ENCODE results near the gene KCNIP1.
"Not testable (repeated sequence)": the region's sequence is repeated elsewhere in the genome, so short reads cannot be mapped to it uniquely, and the experiment has no call there.

KCNIP1 gene

DNA sequence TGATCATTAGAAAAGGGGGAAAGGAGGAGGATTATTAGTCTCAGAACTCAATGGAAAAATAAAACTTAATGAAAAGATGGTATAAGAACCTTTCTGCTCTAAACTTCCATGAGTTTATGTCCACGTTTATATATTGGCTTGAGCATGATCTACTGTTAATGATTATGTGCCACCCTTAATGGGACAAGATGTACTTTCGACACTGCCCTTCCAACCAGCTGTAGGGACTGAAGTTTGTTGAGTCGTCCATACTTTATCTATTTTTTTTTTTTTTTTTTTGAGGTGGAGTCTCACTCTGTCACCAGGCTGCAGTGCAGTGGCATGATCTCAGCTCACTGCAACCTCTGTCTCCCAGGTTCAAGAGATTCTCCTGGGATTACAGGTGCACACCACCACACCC lies 254.7 kb downstream of the KCNIP1 start:
- no peak for DNase-seq (ENCODE audit: insufficient read length, low spot score)
- no peak for FAIRE-seq

DNA sequence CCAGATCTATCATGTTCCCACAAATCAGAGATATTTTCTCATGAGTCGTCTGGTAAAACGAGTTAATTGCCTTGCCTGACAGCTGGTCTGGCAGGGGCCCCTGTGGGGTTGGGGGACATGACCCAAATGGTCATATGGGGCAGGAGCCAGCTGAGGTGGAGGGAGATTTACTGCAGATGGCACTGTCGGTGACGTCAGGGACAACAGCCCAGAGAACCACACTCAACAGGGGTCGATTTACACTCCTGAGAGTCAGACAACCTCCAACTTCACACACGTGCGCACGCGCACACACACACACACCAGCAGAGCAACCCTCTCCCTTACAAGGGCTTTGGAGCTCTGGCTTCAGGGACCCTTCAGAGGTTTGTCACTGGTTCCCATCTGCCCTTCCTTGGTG lies 256.3 kb downstream of the KCNIP1 start:
- DNase-seq (ENCODE audit: insufficient read length, low spot score) (no peak), FAIRE-seq (no peak)

DNA sequence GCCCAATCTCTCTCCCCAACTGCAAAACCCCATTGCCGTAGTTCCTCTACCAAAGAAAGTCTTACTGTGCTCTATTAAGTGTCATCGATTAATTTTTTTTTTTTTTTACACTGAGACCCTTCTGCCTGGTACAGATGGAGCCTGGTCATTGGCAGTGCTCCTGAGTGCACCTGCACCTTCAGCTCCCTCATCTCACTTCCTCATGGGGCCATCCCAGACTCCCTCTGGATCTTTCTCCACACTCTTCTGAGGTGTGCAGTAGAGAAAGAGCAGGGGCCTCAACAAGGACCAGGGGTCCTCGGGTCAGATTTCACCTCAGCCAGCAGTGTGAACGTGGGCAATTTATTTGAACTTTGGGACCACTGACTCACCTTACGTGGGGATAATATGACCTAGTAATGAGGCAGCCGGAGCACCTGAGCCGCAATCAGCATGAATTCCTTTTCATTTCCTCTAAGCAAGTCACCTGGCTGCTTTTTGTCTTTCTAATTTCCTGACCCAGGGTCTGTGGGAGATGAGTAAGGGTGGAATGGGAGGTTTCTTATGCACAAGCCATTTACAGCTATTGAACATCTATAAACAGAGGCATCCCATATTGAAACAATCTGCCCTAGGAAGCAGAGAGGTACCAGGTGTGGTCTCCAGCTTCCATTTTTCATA lies 257.4 kb downstream of the KCNIP1 start:
- no peak for FAIRE-seq
- no peak for DNase-seq (ENCODE audit: insufficient read length, low spot score)

DNA sequence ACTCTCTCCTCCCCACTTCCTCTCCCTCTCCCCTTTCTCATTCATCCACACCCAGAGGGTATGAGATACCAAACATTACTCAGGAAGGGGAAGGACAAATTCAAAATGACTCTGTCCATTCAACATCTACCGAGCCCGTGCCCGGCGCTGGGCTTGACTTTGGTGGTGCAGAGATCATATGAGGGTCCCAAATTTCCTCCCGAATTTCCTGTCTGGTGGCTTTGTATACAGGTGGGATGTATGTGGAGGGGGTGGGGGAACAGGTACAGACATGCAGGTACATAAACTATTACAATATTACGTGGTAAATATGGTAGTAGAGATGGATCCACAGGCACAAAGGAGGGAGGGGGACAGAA lies 257.9 kb downstream of the KCNIP1 start:
- FAIRE-seq, result no peak
- DNase-seq (ENCODE audit: insufficient read length, low spot score), result no peak

DNA sequence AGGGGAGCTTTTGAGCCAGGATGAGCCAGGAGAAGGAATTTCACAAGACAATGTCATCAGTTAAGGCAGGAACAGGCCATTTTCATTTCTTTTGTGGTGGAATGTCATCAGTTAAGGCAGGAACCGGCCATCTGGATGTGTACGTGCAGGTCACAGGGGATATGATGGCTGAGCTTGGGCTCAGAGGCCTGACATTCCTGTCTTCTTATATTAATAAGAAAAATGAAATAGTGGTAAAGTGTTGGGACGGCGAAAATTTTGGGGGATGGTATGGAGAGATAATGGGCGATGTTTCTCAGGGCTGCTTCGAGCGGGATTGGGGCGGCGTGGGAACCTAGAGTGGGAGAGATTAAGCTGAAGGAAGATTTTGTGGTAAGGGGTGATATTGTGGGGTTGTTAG lies 258.5 kb downstream of the KCNIP1 start:
- DNase-seq (ENCODE audit: insufficient read length, low spot score); FAIRE-seq: not testable (repeated sequence)

DNA sequence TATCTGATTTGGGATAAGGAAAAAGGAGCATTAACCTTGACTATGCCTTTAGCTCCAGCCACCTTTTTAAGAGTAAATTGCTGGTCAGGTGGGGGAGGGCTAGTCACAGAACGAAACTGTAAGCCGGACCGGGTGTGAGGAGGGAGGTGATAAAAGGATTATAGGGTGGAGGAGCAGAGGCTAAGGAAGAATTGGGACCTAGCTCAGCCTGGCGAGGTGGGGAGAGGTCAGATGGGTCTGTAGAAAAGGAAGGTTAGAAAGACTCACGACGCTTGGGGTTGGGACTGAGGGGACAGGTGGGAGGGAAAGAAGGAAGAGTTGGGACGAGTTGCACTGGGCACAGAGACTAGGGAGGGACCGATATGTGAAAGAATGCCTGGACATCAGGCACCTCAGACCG lies 262.0 kb downstream of the KCNIP1 start:
- DNase-seq (ENCODE audit: insufficient read length, low spot score); FAIRE-seq: not testable (repeated sequence)

DNA sequence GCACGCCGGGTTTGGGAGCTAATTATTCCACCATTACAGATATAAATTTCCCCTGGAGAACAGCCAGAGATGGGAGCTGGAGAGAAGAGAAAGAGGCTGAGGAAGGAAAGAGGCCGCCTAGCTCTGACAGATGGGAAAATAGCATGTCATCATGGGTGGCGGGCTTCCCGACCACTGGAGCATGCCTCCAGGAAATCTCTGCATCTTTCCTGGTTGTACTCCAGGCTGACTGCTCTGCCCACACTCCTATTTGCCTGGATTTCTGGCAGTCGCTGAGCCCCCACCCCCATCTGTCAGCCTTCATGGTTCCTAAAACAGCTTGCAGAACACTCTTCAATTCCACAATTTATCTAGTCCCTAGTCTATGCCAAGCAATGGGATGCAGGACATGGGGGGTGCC lies 265.4 kb downstream of the KCNIP1 start:
- DNase-seq (ENCODE audit: insufficient read length, low spot score) (no peak), FAIRE-seq (no peak)

DNA sequence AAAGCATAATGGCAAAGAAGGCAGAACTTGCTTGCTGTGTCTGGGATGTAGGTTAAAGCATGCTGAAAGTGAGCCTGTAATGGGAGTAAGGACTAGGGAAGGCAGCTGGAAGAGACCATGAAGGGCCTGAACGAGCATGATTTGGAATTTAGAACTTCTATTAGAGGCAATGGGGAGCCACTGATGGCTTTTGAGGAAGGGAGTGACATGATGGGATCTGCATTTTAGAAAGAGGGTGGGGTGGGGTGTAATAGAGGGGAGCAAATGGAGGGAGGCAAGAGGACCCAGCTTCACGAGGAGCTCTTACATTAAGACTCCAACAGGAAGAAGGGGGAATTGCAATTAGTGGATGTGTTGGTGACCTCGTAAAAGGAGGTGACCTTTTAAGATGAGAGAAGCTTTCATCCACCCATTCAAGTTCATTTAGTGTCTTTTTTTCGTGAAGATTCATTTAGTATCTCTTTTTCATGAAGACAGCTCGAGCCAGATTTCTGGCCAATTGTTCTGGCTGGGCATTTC lies 266.1 kb downstream of the KCNIP1 start:
- DNase-seq (ENCODE audit: insufficient read length, low spot score), result no peak

DNA sequence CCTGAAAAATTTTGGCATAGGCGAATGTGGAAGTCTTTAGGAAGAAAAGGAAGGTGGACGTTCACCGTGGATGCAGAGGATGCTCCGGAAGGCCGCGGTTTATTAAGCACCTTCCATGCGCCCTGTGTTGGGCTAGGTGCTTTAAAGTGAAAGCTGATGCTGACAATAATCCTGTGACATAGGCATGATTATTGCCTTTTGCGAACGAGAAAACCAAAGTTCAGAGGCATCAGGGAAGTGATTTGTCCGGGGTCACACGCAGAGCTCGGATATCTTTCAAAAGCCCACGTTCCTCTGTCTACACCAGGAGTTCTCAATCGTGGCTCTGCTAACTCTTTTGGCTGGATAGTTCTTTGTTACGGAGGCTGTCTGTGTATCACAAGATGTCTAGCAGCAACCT lies 267.7 kb downstream of the KCNIP1 start:
- FAIRE-seq (no peak), DNase-seq (ENCODE audit: insufficient read length, low spot score) (no peak)

More for the DNA sequence above, 266.1 kb downstream of the KCNIP1 start:
- no peak for FAIRE-seq

DNA sequence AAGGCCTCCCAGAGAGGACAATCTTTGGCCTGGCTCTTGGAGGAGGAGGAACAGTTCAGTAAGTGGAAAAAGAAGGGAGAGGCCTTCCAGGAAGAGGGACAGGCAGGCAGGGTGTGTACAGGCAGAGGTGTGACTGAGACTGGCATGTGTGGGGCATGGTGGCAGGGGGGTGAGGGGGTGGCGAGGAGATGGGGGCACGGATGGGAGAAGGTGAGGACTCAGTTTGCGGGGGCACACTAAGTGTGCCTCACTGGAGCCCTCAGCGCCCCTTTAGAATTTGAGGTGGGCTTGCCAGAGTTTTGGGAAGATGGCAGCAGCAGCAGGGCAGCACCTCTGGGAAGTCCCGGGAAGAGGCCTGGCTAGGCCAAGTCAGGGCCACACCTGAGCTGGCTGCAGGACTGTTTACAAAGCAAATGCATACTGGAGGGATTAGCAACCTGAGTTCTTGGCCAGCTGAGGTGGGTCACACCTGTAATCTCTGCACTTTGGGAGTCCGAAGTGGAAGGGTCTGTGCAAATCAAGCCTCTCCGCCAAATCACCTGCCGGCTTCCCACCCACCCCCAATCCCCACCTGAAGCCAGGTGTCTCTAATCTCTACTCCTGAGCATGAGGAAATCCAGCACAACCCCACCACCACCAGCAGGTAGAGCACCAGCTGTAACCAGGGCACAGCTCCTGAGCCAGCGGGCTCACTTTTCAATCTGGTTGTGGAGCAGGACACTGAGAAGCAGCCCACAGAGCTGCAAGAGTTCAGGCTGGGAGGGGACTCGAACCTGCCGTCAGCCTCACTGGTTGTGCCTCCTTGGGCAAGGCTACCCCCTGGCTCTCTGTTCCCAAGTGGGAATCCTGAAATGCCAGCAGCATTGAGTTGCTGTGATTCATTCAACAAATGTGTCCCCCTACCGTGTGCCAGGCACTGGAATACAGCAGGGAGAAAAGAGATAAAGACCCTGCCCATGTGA lies 269.5 kb downstream of the KCNIP1 start:
- FAIRE-seq (no peak), DNase-seq (ENCODE audit: insufficient read length, low spot score) (no peak)

DNA sequence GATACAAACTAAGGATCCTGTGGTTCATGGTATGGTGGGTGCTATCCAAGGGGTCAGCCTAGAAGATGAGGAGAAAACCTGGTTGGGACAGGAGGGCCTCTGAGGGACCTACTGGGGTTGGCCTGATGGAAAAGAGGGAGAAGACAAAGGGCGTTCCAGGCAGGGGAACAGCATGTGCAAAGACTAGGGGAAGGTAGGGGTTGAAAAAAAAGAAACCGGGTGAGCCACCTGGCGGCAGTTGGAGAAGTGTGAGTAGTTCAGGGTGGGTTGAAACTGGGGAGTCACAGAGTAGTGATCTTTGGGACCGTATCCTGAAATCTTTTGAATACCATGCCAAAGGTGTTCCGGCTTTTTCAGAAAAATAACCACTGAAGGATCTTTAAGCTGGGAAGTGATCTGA lies 271.0 kb downstream of the KCNIP1 start:
- no peak for FAIRE-seq
- DNase-seq (ENCODE audit: insufficient read length, low spot score), result no peak

DNA sequence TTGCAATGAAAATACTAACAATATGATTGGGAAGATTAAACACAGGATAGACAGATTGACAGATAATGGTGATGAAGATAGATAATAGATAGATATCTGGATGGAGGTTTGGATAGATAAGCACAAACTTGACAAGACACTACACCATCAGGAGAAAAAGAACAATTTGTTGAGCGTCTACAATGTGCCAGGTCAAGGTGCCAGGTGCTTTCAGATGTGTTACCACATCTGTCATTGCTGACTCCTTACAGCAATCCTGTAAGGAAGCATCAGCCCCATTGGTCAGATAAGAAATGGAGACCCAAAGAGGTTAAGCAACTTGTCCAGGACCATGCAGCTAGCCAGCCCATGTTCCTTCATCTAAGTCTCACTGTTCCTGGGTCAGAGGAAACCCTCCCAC lies 278.1 kb downstream of the KCNIP1 start:
- FAIRE-seq (no peak), DNase-seq (ENCODE audit: insufficient read length, low spot score) (no peak)

DNA sequence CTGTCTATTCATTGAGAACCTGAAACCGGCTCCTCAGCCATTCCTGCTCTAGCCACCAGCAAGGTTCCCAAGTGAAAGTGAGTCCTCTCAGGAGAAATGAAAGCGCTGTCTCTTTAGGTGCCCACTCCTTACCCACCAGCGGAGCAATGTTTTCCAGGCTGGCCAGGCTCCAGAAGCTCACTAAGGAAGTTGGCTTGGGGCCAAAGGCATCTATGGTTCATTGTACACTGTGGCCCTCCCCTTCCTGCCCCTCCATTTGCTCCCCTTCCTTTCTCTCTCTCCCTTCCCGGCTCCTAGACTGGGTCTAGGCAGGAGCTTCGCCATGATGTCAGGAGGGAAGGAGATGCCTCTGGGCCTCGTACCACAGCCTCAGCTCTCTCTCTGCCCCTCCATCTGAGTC lies 278.6 kb downstream of the KCNIP1 start:
- DNase-seq (ENCODE audit: insufficient read length, low spot score), result no peak
- FAIRE-seq, result no peak

DNA sequence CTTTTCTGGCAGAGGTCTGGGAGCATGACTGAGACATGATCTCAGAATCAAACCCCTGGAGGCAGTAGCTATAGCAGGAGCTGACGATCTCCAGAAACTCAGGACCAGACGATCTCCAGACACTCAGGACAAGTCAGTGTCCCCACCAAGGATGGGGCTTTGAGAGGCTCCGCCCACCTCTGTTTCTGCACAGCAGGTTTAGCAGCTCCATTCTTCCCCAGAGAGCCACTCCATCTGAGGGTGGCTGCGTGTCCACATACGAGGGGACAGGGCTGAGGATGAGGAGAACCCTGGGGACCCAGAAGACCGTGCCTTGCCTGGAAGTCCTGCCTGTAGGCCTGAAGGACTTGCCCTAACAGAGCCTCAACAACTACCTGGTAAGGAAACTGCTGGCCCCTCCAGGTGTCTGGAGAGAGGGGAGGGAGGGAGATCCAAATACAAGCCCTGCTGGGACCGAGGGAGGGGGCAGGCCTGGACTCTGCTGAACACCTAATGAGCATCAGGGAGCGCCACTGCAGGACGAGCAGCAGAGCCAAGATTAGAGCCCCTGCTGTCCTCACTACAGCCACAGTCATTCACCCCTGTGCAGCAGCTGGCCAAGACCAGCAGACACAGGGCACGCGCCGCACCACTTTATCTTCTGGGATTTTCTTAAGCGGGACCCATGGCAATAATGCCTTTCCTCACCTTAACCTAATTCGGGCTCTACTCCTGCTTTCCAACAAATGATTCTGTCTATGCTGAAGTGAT lies 279.9 kb downstream of the KCNIP1 start, which contains the start of gene GABRP:
GABRP (plus strand) TSS at position 228 of the 750 bp plus-strand sequence. CDS start 4,891 bp downstream, outside the sequence.
- no peak for DNase-seq (ENCODE audit: insufficient read length, low spot score)
- FAIRE-seq, result no peak

DNA sequence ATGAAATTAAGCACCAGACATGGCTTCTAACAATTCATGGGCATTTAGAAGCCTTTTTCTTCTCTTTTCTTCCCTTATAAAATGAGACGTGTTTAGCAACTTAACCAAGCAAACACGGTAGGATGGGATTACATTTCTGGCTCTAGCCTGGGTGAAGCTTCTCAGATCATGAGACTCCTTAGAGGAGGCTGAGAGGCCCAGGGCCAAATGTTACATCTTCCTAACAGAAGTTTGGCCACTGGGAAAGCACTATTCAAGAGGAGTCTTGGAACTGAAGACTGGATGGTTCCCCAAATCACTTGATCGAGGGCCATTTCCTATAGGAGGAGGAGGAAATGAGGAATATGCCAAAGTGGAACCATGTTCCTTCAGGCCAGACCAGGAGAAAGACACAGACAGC lies 281.6 kb downstream of the KCNIP1 start:
- no peak for DNase-seq (ENCODE audit: insufficient read length, low spot score)
- no peak for FAIRE-seq
